PC-3 (cell line): ENCODE data around the gene USH2A. TPM values are rescaled to one million over a fixed set of nuclear protein-coding genes. Genes with fewer than 3 reads are reported as not detected.

Experiments
- ATAC-seq: fragments of 200-7000 bp; cut with Tn5 transposase; 2 replicates; pipeline ENCODE4 v1.9.1; 2020; ENCODE audit warnings: mild to moderate bottlenecking, moderate library complexity
- BruUV-seq: library from RNA; stranded (reverse); fragments of 400-500 nt; replicated peaks from 2 replicates; lab custom pipeline; 2021; lab: Mats Ljungman, UMichigan
- CTCF ChIA-PET: fragments of 300-600 bp; sonication (Branson Sonifier 250); formaldehyde crosslinking; loops from one replicate; lab custom pipeline; 2022; ENCODE audit warnings: antibody characterized with exemption; lab: Charles Lee
- POLR2A ChIA-PET: fragments of 300-600 bp; sonication (Branson Sonifier 250); formaldehyde crosslinking; loops from one replicate; lab custom pipeline; 2022; ENCODE audit warnings: antibody characterized with exemption; ENCODE audit not compliant: unreplicated experiment; lab: Charles Lee
- DNase-seq: peaks from one replicate; pipeline ENCODE4 v3.0.0-alpha.2; 2015
- H2AFZ ChIP-seq: fragments of 300-600 bp; sonication (generic); 2 replicates; pipeline ENCODE4 v1.6.0; 2016; ENCODE audit warnings: antibody characterized with exemption, low read length
- H3F3A ChIP-seq: fragments of 300-600 bp; sonication (generic); one replicate; pipeline ENCODE4 v1.6.0; 2017; ENCODE audit warnings: antibody characterized with exemption, low read length, control low read depth, mild to moderate bottlenecking; ENCODE audit not compliant: unreplicated experiment
- H3K27ac ChIP-seq: fragments of 300-600 bp; sonication (generic); 2 replicates; pipeline ENCODE4 v1.5.1; 2016; ENCODE audit warnings: mild to moderate bottlenecking, low read length
- H3K27me3 ChIP-seq: fragments of 300-600 bp; sonication (generic); 2 replicates; pipeline ENCODE4 v1.6.1; 2016; ENCODE audit warnings: low read length, mixed read lengths
- H3K36me3 ChIP-seq: fragments of 300-600 bp; sonication (generic); 2 replicates; pipeline ENCODE4 v1.6.1; 2016; ENCODE audit warnings: low read depth, mixed run types, low read length, mixed read lengths
- H3K4me1 ChIP-seq: fragments of 300-600 bp; sonication (generic); 2 replicates; pipeline ENCODE4 v1.5.1; 2016; ENCODE audit warnings: low read length; ENCODE audit not compliant: insufficient read depth
- H3K4me2 ChIP-seq: fragments of 300-600 bp; sonication (generic); 2 replicates; pipeline ENCODE4 v1.6.0; 2016; ENCODE audit warnings: low read length
- H3K4me3 ChIP-seq: fragments of 300-600 bp; sonication (generic); 2 replicates; pipeline ENCODE4 v1.5.1; 2016; ENCODE audit warnings: mild to moderate bottlenecking, low read length, mixed read lengths
- H3K79me2 ChIP-seq: fragments of 300-600 bp; sonication (generic); 2 replicates; pipeline ENCODE4 v1.6.1; 2017; ENCODE audit warnings: low read length, mixed read lengths
- H3K9ac ChIP-seq: fragments of 300-600 bp; sonication (generic); 2 replicates; pipeline ENCODE4 v1.6.0; 2016; ENCODE audit warnings: mild to moderate bottlenecking, low read length
- H3K9me2 ChIP-seq: fragments of 300-600 bp; sonication (generic); replicated peaks from 2 replicates; pipeline ENCODE4 v1.6.1; 2016; ENCODE audit warnings: mixed run types, low read length, mixed read lengths
- H3K9me3 ChIP-seq: fragments of 300-600 bp; sonication (generic); 2 replicates; pipeline ENCODE4 v1.6.1; 2016; ENCODE audit warnings: low read length, mixed read lengths
- H4K20me1 ChIP-seq: fragments of 300-600 bp; sonication (generic); 2 replicates; pipeline ENCODE4 v1.6.1; 2016; ENCODE audit warnings: low read length, mixed read lengths
- CTCF ChIP-seq: fragments of 300-600 bp; sonication (generic); conservative IDR thresholded peaks from 2 replicates; pipeline ENCODE4 v1.5.1; 2017; ENCODE audit warnings: antibody characterized with exemption, low read depth, mild to moderate bottlenecking, low read length
- EZH2 ChIP-seq: fragments of 300-600 bp; sonication (generic); IDR thresholded peaks from one replicate; pipeline ENCODE4 v1.6.1; 2017; ENCODE audit warnings: antibody characterized with exemption, mild to moderate bottlenecking, low read length; ENCODE audit not compliant: unreplicated experiment
- EZH2phosphoT487 ChIP-seq: fragments of 300-600 bp; sonication (generic); IDR thresholded peaks from 2 replicates; pipeline ENCODE4 v1.6.1; 2018; ENCODE audit warnings: mild to moderate bottlenecking, antibody characterized with exemption, low read length, borderline replicate concordance
- intact Hi-C: fragments of 100-400 bp; cut with micrococcal nuclease; formaldehyde crosslinking; loops from 2 replicates; pipeline ENCODE4 v1.9.0; 2023
- total RNA-seq: library from RNA; depleted of rRNA; stranded (reverse); fragments of >200 nt; gene quantifications from 2 replicates; pipeline ENCODE4 v1.2.3, GENCODE V29; 2014

USH2A gene
- total RNA-seq, 1 experiment from 2014 or later, result not detected

- Histone ChIP-seq H2AFZ (no peak overlapping the region), H3K9me2 (no peaks in the 10 kb centered on the region), H3K27me3 (peaks cover 68% of the 10 kb centered on the region), H3K27ac (no peak overlapping the region), H4K20me1 (no peaks in the 10 kb centered on the region), H3K36me3 (no peaks in the 10 kb centered on the region), H3K79me2 (no peaks in the 10 kb centered on the region), H3K9me3 (no peaks in the 10 kb centered on the region), H3K4me3 (no peak overlapping the region), H3F3A (no peaks in the 10 kb centered on the region), H3K4me1 (no peaks in the 10 kb centered on the region), H3K4me2 (no peak overlapping the region), H3K9ac (no peak overlapping the region)
- ChIA-PET POLR2A (no interaction called here), CTCF (no interaction called here)
- no peak for TF ChIP-seq CTCF
- TF ChIP-seq EZH2phosphoT487, result no peak
- no peak for TF ChIP-seq EZH2
- intact Hi-C loops, result no loop called here
- no TSS peak for BruUV-seq
- no peak for DNase-seq
- no peak for ATAC-seq
Observed at GRCh38 chr1:215875712-215876111, 547.5 kb downstream of the USH2A start.

GRCh38 chr1:215875236-215875635 lies 548.0 kb downstream of the USH2A start:
- no peak for TF ChIP-seq CTCF
- TF ChIP-seq EZH2phosphoT487, result no peak
- no peak for TF ChIP-seq EZH2
- H3K27ac ChIP-seq, result no peak overlapping the region
- H3K4me3 ChIP-seq, result no peak overlapping the region
- no peaks in the 10 kb centered on the region for H3K9me2 ChIP-seq
- H3K36me3 ChIP-seq, result no peaks in the 10 kb centered on the region
- H3K4me2 ChIP-seq, result no peak overlapping the region
- H3K27me3 ChIP-seq, result peaks cover 71% of the 10 kb centered on the region
- ATAC-seq (no peak), DNase-seq (no peak)
- H3K9me3 ChIP-seq, result no peaks in the 10 kb centered on the region
- intact Hi-C loops, result no loop called here
- POLR2A ChIA-PET, result no interaction called here
- CTCF ChIA-PET, result no interaction called here
- no peak overlapping the region for H3K9ac ChIP-seq
- no peaks in the 10 kb centered on the region for H3F3A ChIP-seq
- H3K4me1 ChIP-seq, result no peaks in the 10 kb centered on the region
- no peaks in the 10 kb centered on the region for H4K20me1 ChIP-seq
- BruUV-seq, result no TSS peak
- no peak overlapping the region for H2AFZ ChIP-seq
- H3K79me2 ChIP-seq, result no peaks in the 10 kb centered on the region

DNA sequence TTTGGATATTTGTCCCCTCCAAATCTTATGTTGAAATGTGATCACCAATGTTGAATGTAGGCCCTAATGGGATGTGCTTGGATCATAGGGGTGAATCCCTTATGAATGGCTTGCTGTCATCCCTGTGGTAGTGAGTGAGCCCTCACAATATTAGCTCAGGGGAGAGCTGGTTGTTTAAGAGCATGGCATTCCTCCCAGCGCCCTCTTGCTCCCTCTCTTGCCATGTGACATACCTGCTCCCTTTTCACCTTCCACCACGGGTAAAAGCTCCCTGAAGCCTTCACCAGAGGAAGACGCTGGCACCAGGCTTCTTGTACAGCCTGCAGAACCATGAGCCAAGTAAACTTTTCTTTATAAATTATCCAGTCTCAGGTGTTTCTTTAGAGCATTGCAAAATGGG lies 550.6 kb downstream of the USH2A start:
- no peak overlapping the region for H3K4me2 ChIP-seq
- no peaks in the 10 kb centered on the region for H3K9me2 ChIP-seq
- H3K27me3 ChIP-seq, result peaks cover 75% of the 10 kb centered on the region
- TF ChIP-seq CTCF, result no peak
- TF ChIP-seq EZH2phosphoT487, result no peak
- no peak for TF ChIP-seq EZH2
- H3K9ac ChIP-seq, result no peak overlapping the region
- H3K79me2 ChIP-seq, result no peaks in the 10 kb centered on the region
- no peak overlapping the region for H3K27ac ChIP-seq
- H3K9me3 ChIP-seq, result no peaks in the 10 kb centered on the region
- BruUV-seq, result no TSS peak
- ChIA-PET CTCF (no interaction called here), POLR2A (no interaction called here)
- H4K20me1 ChIP-seq, result no peaks in the 10 kb centered on the region
- H3K36me3 ChIP-seq, result no peaks in the 10 kb centered on the region
- no peak for ATAC-seq
- no peaks in the 10 kb centered on the region for H3F3A ChIP-seq
- intact Hi-C loops, result no loop called here
- H2AFZ ChIP-seq, result no peak overlapping the region
- no peaks in the 10 kb centered on the region for H3K4me1 ChIP-seq
- DNase-seq, result no peak
- no peak overlapping the region for H3K4me3 ChIP-seq
